Osteoblast (primary cell): ENCODE measurements around the gene LYZL4. TPM values are rescaled to one million over a fixed set of nuclear protein-coding genes. Genes with fewer than 3 reads are reported as not detected.

Source experiments
- DNase-seq: peaks from one replicate; pipeline ENCODE4 v3.0.0; 2011; ENCODE audit warnings: low spot score, mixed read lengths; ENCODE audit not compliant: insufficient read length; ENCODE audit errors: missing footprints
- H2AFZ ChIP-seq: 2 replicates; pipeline ENCODE4 v1.6.0; 2011; ENCODE audit warnings: mild to moderate bottlenecking, low read length
- H3K27ac ChIP-seq: 2 replicates; pipeline ENCODE4 v1.5.1; 2011; ENCODE audit warnings: mild to moderate bottlenecking, low read depth, low read length, moderate library complexity
- H3K27me3 ChIP-seq: 2 replicates; pipeline ENCODE4 v1.6.0; 2012; ENCODE audit warnings: mild to moderate bottlenecking, control low read depth, inconsistent platforms, low read length, moderate library complexity; ENCODE audit not compliant: insufficient read depth
- H3K36me3 ChIP-seq: 2 replicates; pipeline ENCODE4 v1.5.1; 2011; ENCODE audit warnings: mild to moderate bottlenecking, low read length, control low read depth, moderate library complexity; ENCODE audit not compliant: insufficient read depth
- H3K4me1 ChIP-seq: 2 replicates; pipeline ENCODE4 v1.5.1; 2011; ENCODE audit warnings: mild to moderate bottlenecking, low read length, control low read depth, moderate library complexity; ENCODE audit not compliant: insufficient read depth
- H3K4me2 ChIP-seq: 2 replicates; pipeline ENCODE4 v1.6.0; 2011; ENCODE audit warnings: mild to moderate bottlenecking, low read length; ENCODE audit not compliant: insufficient read depth
- H3K4me3 ChIP-seq: fragments of 200-600 bp; sonication (generic); 3 replicates; pipeline ENCODE4 v1.5.1; 2012; ENCODE audit warnings: mild to moderate bottlenecking, low read length, inconsistent platforms; ENCODE audit not compliant: insufficient read depth
- H3K79me2 ChIP-seq: 2 replicates; pipeline ENCODE4 v1.6.0; 2012; ENCODE audit warnings: mild to moderate bottlenecking, low read length, control low read depth, inconsistent platforms; ENCODE audit not compliant: insufficient read depth
- H3K9me3 ChIP-seq: 2 replicates; pipeline ENCODE4 v1.5.1; 2011; ENCODE audit warnings: low read depth, low read length, control low read depth
- H4K20me1 ChIP-seq: 2 replicates; pipeline ENCODE4 v1.6.0; 2012; ENCODE audit warnings: mild to moderate bottlenecking, low read length, control low read depth; ENCODE audit not compliant: insufficient read depth
- total RNA-seq: library from RNA; depleted of rRNA; stranded (reverse); fragments of >200 nt; gene quantifications from 2 replicates; pipeline ENCODE4 v1.2.3, GENCODE V29; 2012
- TF ChIP-seq, protein P1 (sequence below): IDR thresholded peaks from 2 replicates; pipeline ENCODE4 v1.5.1; 2011; ENCODE audit warnings: mild to moderate bottlenecking, low read depth, low read length, moderate library complexity; ENCODE audit errors: extremely low read depth

LYZL4 gene
- total RNA-seq, 1 donor: not detected

GRCh38 chr3:42434777-42435380 is 24.5 kb upstream of the LYZL4 start:
- H3K4me2 ChIP-seq: no peak overlapping the region
- H3K27ac ChIP-seq: no peak overlapping the region
- H3K9me3 ChIP-seq: no peaks in the 10 kb centered on the region
- H4K20me1 ChIP-seq: no peaks in the 10 kb centered on the region
- no peaks in the 10 kb centered on the region for H3K79me2 ChIP-seq
- no peaks in the 10 kb centered on the region for H3K27me3 ChIP-seq
- no peak overlapping the region for H2AFZ ChIP-seq
- H3K36me3 ChIP-seq: no peaks in the 10 kb centered on the region
- TF ChIP-seq, protein P1, sequence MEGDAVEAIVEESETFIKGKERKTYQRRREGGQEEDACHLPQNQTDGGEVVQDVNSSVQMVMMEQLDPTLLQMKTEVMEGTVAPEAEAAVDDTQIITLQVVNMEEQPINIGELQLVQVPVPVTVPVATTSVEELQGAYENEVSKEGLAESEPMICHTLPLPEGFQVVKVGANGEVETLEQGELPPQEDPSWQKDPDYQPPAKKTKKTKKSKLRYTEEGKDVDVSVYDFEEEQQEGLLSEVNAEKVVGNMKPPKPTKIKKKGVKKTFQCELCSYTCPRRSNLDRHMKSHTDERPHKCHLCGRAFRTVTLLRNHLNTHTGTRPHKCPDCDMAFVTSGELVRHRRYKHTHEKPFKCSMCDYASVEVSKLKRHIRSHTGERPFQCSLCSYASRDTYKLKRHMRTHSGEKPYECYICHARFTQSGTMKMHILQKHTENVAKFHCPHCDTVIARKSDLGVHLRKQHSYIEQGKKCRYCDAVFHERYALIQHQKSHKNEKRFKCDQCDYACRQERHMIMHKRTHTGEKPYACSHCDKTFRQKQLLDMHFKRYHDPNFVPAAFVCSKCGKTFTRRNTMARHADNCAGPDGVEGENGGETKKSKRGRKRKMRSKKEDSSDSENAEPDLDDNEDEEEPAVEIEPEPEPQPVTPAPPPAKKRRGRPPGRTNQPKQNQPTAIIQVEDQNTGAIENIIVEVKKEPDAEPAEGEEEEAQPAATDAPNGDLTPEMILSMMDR: no peak
- no peak overlapping the region for H3K4me3 ChIP-seq
- no peak for DNase-seq
- no peaks in the 10 kb centered on the region for H3K4me1 ChIP-seq

GRCh38 chr3:42432485-42432884 is 22.1 kb upstream of the LYZL4 start:
- no peak overlapping the region for H3K4me3 ChIP-seq
- no peaks in the 10 kb centered on the region for H3K9me3 ChIP-seq
- H2AFZ ChIP-seq: no peak overlapping the region
- no peaks in the 10 kb centered on the region for H4K20me1 ChIP-seq
- TF ChIP-seq, protein P1: no peak
- H3K79me2 ChIP-seq: no peaks in the 10 kb centered on the region
- DNase-seq: no peak
- H3K36me3 ChIP-seq: no peaks in the 10 kb centered on the region
- H3K27me3 ChIP-seq: no peaks in the 10 kb centered on the region
- H3K4me1 ChIP-seq: no peaks in the 10 kb centered on the region
- H3K4me2 ChIP-seq: no peak overlapping the region
- no peak overlapping the region for H3K27ac ChIP-seq

GRCh38 chr3:42430781-42431532 is 20.5 kb upstream of the LYZL4 start:
- Histone ChIP-seq H4K20me1 (no peaks in the 10 kb centered on the region), H3K27me3 (no peaks in the 10 kb centered on the region), H3K27ac (no peak overlapping the region), H3K4me2 (no peak overlapping the region), H3K36me3 (no peaks in the 10 kb centered on the region), H3K9me3 (no peaks in the 10 kb centered on the region), H3K4me3 (no peak overlapping the region), H2AFZ (no peak overlapping the region), H3K4me1 (no peaks in the 10 kb centered on the region), H3K79me2 (no peaks in the 10 kb centered on the region)
- TF ChIP-seq, protein P1: no peak
- no peak for DNase-seq

- H3K4me1 ChIP-seq: no peaks in the 10 kb centered on the region
- TF ChIP-seq, protein P1: no peak
- no peak overlapping the region for H2AFZ ChIP-seq
- no peak overlapping the region for H3K4me3 ChIP-seq
- H3K4me2 ChIP-seq: no peak overlapping the region
- H3K27ac ChIP-seq: no peak overlapping the region
- H3K27me3 ChIP-seq: no peaks in the 10 kb centered on the region
- H3K9me3 ChIP-seq: no peaks in the 10 kb centered on the region
- no peaks in the 10 kb centered on the region for H3K79me2 ChIP-seq
- no peaks in the 10 kb centered on the region for H4K20me1 ChIP-seq
- DNase-seq: no peak
- H3K36me3 ChIP-seq: no peaks in the 10 kb centered on the region
These were observed 18.4 kb upstream of the LYZL4 start for GRCh38 chr3:42428830-42429229.
